ENCODE measurements around the gene FOXO1. TPM values are rescaled to one million over a fixed set of nuclear protein-coding genes. Genes with fewer than 3 reads are reported as not detected.

The FOXO1 gene
- total RNA-seq, 1 experiment from 2014 or later: 37.7 TPM

DNA sequence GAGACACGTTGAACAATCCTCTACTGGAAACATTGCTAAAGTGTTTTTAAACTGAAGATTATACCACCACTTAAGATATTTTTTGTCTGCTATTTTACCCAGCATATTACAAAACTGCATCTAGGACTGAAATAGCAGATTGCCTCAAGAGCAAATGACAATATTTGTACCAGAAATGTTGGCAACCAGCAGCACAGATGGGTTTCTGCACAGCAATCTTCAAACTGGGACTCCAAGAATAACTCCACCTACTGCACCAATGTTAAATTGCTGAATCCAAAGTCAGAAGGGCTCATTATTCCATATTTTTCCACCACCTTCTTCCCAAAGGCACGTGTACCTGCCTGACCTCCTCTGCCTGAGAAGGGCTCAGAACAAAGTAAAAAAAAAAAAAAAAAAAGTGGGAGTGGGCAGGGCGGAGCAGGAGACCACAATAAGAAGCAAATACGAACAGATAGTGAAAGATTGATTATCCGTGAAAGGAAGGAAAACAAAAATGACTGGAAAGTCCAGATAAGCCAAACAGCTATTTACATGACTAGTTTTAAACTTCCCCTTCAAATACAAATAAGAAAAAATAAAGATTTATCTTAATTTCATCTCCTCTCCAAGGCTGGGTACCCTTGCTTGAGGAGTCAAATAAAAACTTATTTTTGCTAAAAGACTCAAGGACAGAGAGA, 79.4 kb downstream of the FOXO1 start:
- peaks cover 64% of the 10 kb centered on the region for H3K4me1 Mint-ChIP-seq (ENCODE audit: insufficient read depth, unreplicated experiment)
- intact Hi-C loops (cut with micrococcal nuclease): no loop called here
- DNase-seq (ENCODE audit: unreplicated experiment): no peak
- ChIA-PET CTCF (interaction anchor here (0.6 kb wide), 1 partner anchor 16 kb away, joined by 3 read pairs; no protein-coding TSS in a partner anchor), POLR2A (no interaction called here)
- BruUV-seq (replicated peaks): no TSS peak
- TF ChIP-seq, protein P1, sequence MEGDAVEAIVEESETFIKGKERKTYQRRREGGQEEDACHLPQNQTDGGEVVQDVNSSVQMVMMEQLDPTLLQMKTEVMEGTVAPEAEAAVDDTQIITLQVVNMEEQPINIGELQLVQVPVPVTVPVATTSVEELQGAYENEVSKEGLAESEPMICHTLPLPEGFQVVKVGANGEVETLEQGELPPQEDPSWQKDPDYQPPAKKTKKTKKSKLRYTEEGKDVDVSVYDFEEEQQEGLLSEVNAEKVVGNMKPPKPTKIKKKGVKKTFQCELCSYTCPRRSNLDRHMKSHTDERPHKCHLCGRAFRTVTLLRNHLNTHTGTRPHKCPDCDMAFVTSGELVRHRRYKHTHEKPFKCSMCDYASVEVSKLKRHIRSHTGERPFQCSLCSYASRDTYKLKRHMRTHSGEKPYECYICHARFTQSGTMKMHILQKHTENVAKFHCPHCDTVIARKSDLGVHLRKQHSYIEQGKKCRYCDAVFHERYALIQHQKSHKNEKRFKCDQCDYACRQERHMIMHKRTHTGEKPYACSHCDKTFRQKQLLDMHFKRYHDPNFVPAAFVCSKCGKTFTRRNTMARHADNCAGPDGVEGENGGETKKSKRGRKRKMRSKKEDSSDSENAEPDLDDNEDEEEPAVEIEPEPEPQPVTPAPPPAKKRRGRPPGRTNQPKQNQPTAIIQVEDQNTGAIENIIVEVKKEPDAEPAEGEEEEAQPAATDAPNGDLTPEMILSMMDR (IDR thresholded peaks at IDR 0.05; ENCODE audit: unreplicated experiment): no peak
- H3K27me3 Mint-ChIP-seq (ENCODE audit: insufficient read depth, unreplicated experiment): no peaks in the 10 kb centered on the region
- H3K9me3 Mint-ChIP-seq (ENCODE audit: unreplicated experiment): no peaks in the 10 kb centered on the region
- peaks cover 87% of the 10 kb centered on the region for H3K36me3 Mint-ChIP-seq (ENCODE audit: insufficient read depth, unreplicated experiment)
- H3K27ac Mint-ChIP-seq (ENCODE audit: low read depth, unreplicated experiment): no peak overlapping the region
- H3K4me3 Mint-ChIP-seq (ENCODE audit: unreplicated experiment): no peak overlapping the region

DNA sequence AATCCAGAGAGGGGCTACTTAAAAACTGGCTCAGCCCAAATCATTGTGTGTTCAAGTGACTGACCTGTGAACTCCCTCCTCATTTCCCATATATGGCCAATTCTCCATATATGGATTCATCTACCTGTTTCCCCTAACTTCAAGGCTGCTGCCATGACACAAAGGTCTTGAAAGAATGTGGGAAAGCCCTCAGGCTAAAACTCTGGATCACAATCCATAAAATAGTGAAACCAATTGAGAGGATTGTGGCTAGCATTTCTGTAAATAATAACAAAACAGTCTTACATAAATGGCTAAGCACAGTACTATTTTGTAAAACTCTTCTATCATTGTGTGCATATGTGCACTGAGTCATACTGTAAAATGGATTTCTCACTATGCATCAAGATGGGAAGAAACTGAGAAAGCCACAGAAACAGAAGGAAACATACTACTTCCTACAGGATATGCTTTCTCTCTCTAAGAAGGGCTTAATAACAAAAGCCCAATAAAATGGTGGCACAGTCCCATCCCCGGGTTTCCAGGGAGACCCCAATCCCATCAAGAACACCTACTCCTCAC, 80.5 kb downstream of the FOXO1 start:
- Mint-ChIP-seq H3K4me3 (ENCODE audit: unreplicated experiment) (no peak overlapping the region), H3K27me3 (ENCODE audit: insufficient read depth, unreplicated experiment) (no peaks in the 10 kb centered on the region), H3K9me3 (ENCODE audit: unreplicated experiment) (no peaks in the 10 kb centered on the region), H3K4me1 (ENCODE audit: insufficient read depth, unreplicated experiment) (peaks cover 56% of the 10 kb centered on the region), H3K27ac (ENCODE audit: low read depth, unreplicated experiment) (no peak overlapping the region), H3K36me3 (ENCODE audit: insufficient read depth, unreplicated experiment) (peaks cover 79% of the 10 kb centered on the region)
- TF ChIP-seq, protein P1 (IDR thresholded peaks at IDR 0.05; ENCODE audit: unreplicated experiment): no peak
- no TSS peak for BruUV-seq (replicated peaks)
- peak; percentile 33 for DNase-seq (ENCODE audit: unreplicated experiment)
- ChIA-PET POLR2A (no interaction called here), CTCF (no interaction called here)
- intact Hi-C loops (cut with micrococcal nuclease): no loop called here

DNA sequence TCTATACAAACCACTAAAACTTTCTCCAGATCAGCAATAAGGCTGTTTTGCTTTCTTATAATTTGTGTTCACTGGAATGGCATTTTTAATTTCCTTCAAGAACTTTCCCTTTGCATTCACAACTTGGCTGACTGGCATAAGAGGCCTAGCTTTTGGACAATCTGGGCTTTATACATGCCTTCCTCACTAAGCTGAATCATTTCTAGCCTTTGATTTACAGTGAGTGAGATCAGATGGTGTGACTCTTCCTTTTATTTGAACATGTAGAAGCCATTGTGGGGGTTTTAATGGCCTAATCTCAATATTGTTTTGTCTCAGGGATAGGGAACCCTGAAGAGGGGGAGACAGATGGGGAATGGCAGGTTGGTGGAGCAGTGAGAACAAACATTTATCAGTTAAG, 82.7 kb downstream of the FOXO1 start:
- Mint-ChIP-seq H3K9me3 (ENCODE audit: unreplicated experiment) (no peaks in the 10 kb centered on the region), H3K27ac (ENCODE audit: low read depth, unreplicated experiment) (peak overlapping the region; percentile 44), H3K4me3 (ENCODE audit: unreplicated experiment) (no peak overlapping the region), H3K4me1 (ENCODE audit: insufficient read depth, unreplicated experiment) (peaks cover 47% of the 10 kb centered on the region), H3K36me3 (ENCODE audit: insufficient read depth, unreplicated experiment) (peaks cover 79% of the 10 kb centered on the region), H3K27me3 (ENCODE audit: insufficient read depth, unreplicated experiment) (no peaks in the 10 kb centered on the region)
- BruUV-seq (replicated peaks): no TSS peak
- intact Hi-C loops (cut with micrococcal nuclease): no loop called here
- DNase-seq (ENCODE audit: unreplicated experiment): no peak
- POLR2A ChIA-PET: interaction anchor here (1.0 kb wide), 1 partner anchor 29 kb away, joined by 3 read pairs; no protein-coding TSS in a partner anchor
- CTCF ChIA-PET: no interaction called here
- TF ChIP-seq, protein P1 (IDR thresholded peaks at IDR 0.05; ENCODE audit: unreplicated experiment): no peak

DNA sequence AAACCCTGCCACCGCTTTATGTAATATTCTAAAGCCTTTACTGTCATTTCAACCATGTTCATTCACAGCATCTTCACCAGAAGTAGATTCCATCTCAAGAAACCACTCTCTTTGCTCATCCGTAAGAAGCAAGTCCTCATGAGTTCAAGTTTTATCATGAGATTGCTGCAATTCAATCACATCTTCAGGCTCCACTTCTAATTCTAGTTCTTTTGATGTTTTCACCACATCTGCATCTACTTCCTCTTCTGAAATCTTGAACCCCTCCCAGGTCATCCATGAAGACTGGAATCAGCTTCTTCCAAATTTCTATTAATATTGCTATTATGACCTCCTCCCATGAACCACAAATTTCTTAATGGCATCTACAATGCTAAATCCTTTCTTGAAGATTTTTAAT, 83.9 kb downstream of the FOXO1 start:
- TF ChIP-seq, protein P1 (IDR thresholded peaks at IDR 0.05; ENCODE audit: unreplicated experiment): no peak
- Mint-ChIP-seq H3K4me3 (ENCODE audit: unreplicated experiment) (no peak overlapping the region), H3K9me3 (ENCODE audit: unreplicated experiment) (no peaks in the 10 kb centered on the region), H3K36me3 (ENCODE audit: insufficient read depth, unreplicated experiment) (peaks cover 79% of the 10 kb centered on the region), H3K4me1 (ENCODE audit: insufficient read depth, unreplicated experiment) (peaks cover 44% of the 10 kb centered on the region), H3K27ac (ENCODE audit: low read depth, unreplicated experiment) (peak overlapping the region; percentile 16), H3K27me3 (ENCODE audit: insufficient read depth, unreplicated experiment) (no peaks in the 10 kb centered on the region)
- POLR2A ChIA-PET: no interaction called here
- intact Hi-C loops (cut with micrococcal nuclease): no loop called here
- no TSS peak for BruUV-seq (replicated peaks)
- DNase-seq (ENCODE audit: unreplicated experiment): no peak
- CTCF ChIA-PET: no interaction called here
